Subcutaneous adipose tissue (tissue), 4 donors: ENCODE measurements around the gene LUZP2. TPM values are rescaled to one million over a fixed set of nuclear protein-coding genes. Genes with fewer than 3 reads are reported as not detected.

Experiments
- total RNA-seq, 4 donors: library from RNA; depleted of rRNA; stranded (reverse); fragments of >200 nt; gene quantifications; one replicate each; pipeline ENCODE4 v1.1.0, GENCODE V29; 2016
- TF ChIP-seq, protein P1 (sequence below): fragments of 450-650 bp; IDR thresholded peaks from one replicate; pipeline ENCODE4 v1.5.1; 2016; ENCODE audit warnings: low read depth, mild to moderate bottlenecking, control low read depth, antibody characterized with exemption, moderate library complexity

The LUZP2 gene
- total RNA-seq: under 1 TPM in 3 of 4 donors, not detected in 1; 0.33 to 0.66 (median 0.38) TPM

DNA sequence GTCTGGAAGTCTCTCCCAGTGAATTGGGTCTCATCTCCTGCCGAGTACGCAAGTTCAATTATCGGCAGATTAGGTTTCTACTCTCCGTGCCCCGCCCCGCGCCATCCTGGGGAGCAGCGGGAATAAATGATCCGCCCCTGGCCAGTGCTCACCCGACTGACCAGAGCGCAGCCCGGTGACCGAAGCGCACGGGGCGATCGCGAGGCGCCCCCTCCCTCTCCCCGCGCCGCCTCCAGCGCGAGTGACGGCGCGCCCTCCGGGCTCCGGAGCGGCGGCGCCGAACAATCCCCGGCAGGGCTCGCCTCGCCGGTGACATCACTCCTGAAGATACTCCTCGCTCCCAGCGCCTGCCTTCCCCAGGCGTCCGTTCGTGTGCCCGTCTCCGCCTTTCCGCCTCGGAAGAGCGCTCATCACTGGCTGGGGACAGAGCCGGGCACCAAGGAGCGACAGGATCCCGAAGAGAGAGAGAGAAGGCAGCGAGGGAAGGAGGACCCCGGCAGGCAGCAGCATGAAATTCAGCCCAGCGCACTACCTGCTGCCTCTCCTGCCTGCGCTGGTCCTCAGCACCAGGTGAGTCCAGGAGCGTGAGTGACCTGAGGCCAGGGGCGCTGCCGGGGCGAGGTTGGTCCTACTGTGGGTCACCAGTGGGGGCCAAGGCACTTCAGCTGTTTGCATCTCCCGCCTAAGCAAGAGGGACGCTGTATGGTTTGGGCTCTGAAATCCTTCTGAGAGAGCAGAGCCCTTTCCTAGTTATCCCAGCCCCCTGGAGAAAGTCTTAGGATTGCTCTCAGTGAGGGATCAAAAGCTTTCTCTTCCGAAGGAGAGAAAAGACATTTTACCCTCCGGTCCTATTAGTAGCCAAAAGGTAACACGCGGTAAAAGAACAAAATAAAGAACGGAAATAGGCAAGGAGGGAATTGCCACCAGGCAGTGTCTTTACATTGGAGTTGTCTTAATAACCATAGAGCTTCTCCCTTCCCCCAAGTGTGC is at the start of gene LUZP2:
Gene LUZP2, plus strand, starts transcription at position 318 of the 990 bp plus-strand sequence.
- TF ChIP-seq, protein P1, sequence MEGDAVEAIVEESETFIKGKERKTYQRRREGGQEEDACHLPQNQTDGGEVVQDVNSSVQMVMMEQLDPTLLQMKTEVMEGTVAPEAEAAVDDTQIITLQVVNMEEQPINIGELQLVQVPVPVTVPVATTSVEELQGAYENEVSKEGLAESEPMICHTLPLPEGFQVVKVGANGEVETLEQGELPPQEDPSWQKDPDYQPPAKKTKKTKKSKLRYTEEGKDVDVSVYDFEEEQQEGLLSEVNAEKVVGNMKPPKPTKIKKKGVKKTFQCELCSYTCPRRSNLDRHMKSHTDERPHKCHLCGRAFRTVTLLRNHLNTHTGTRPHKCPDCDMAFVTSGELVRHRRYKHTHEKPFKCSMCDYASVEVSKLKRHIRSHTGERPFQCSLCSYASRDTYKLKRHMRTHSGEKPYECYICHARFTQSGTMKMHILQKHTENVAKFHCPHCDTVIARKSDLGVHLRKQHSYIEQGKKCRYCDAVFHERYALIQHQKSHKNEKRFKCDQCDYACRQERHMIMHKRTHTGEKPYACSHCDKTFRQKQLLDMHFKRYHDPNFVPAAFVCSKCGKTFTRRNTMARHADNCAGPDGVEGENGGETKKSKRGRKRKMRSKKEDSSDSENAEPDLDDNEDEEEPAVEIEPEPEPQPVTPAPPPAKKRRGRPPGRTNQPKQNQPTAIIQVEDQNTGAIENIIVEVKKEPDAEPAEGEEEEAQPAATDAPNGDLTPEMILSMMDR: no peak

DNA sequence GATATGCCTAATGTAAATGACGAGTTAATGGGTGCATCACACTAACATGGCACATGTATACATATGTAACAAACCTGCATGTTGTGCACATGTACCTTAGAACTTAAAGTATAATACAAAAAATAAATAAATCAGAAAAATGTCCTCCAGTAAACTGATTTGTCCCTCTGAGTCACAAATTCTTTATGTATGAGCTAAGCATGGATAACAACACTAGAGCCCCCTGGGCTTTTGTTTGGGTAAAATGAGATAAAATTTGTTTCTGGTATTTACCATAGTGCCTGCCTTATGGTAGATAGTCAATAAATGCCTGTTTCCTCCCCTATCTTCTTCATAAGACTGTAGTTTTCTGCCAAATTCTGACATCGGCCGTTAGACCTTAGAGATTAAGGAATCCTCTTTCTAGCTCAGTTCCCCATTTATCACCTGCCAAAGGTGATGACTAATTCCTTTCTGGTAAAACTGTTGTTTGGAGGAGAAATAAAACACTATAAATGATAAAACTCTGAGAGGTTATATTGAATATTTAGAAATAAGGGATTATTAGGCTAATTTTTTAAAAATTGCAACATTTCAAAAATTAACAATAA is 43.6 kb upstream of the LUZP2 start:
- TF ChIP-seq, protein P1: no peak

DNA sequence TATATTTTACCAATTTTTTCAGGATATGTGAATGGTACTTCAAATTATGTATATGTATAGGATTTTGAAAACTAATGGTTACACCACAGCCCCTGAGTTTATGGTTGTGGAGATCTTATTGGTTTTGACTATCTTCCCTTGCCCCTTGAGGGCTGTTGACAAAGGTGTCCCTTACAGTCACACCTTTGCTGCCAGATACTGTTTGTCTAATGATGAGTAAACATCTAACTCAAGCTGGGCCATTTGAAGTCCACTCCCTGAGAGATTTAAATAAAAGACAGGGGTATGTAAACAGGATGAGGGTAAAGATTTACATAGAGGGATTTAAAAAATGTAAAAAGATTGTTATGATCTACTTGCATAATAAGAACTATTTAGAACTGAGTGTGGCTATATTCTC is 38.9 kb upstream of the LUZP2 start:
- TF ChIP-seq, protein P1: no peak

DNA sequence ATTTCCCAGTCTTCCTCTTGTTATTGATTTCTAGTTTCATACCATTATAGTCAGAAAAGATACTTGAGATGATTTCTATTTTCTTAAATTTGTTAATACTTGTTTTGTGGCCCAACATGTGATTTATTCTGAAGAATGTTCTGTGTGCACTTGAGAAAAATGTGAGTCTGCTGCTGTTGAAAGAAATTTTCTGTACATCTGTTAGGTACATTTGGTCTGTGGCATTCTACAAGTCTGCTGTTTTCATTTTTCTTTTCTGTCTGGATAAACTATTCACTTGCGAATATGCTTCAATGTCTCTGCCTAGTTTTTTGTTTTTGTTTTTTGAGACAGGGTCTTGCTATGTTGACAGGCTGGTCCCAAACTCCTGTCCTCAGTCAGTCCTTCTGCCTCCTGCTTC is 26.4 kb upstream of the LUZP2 start:
- TF ChIP-seq, protein P1: no peak

DNA sequence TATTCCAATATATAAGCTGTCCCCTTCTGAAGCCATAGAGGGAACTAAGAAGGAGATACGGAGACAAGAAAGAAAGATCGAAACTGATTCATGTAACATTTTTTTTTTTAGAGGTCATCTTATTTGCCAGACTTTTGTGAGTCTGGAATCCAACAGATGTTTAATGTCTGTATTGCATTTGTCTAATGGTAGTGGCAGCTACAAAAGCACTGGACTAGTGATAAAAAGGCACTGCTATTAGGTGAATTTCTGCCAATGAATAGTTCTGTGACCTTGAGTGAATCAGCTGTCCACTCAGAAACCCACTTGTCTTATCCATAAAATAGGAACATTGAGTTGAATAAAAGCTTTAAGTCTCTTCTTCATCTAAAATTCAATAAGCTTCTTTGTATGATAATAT is 25.8 kb upstream of the LUZP2 start:
- TF ChIP-seq, protein P1: no peak

DNA sequence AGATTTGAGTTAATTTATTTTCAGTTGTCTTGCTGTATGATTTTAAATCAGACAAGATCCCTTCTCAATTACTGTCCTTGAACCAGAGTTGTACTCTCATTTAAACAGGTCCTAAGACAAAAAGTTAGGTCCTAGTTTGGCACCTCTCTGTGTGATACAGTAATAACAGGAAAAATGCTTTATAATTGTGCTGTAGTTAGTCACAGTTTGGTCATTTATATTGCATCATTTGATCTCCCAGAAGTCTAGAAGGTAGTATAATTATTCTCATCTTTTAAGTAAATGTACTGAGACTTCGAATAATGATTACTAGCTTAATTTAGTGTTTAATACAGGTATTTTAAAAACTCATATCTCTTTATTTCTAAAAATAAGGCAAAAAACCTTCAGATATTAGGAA is 18.1 kb upstream of the LUZP2 start:
- TF ChIP-seq, protein P1: no peak

DNA sequence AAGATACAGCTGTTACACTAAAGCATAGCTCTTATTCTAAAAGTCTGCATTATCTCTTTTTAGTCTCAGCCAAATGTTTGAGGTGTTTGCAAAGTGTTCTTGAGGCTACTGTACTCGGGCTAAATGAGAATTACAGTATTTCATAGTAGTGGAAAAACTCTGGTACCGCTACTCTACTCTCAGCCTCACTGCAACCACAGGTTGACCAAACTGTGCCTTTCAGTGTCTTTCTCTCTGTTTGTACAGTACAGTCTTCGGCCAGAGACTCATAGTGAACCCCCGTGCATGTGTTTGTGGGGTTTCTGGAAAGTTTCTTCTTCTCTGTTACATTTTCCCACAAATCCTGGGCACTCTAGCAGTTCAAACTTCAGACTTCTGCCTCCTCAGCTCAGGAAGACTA is 7.4 kb upstream of the LUZP2 start:
- TF ChIP-seq, protein P1: no peak
